GM18858 (cell line): ENCODE results near the gene RENBP.

Experiments
- ATAC-seq: cut with Tn5 transposase; IDR thresholded peaks from one replicate; pipeline ENCODE4 v1.9.1; 2021; ENCODE audit not compliant: unreplicated experiment

The RENBP gene

GRCh38 chrX:153921511-153922446, 22.7 kb downstream of the RENBP start:
- ATAC-seq, result no peak

- ATAC-seq, result no peak
Observed at GRCh38 chrX:153921070-153921469, 23.4 kb downstream of the RENBP start.

GRCh38 chrX:153920546-153920945, 23.9 kb downstream of the RENBP start:
- no peak for ATAC-seq

GRCh38 chrX:153919281-153919680, 25.2 kb downstream of the RENBP start:
- ATAC-seq, result no peak

GRCh38 chrX:153917869-153918268, 26.6 kb downstream of the RENBP start:
- no peak for ATAC-seq

- ATAC-seq, result no peak
Observed at GRCh38 chrX:153913701-153914100, 30.7 kb downstream of the RENBP start.

- ATAC-seq, result no peak
Observed at GRCh38 chrX:153913211-153913610, 31.2 kb downstream of the RENBP start.

- ATAC-seq, result no peak
Observed at GRCh38 chrX:153911798-153912197, 32.6 kb downstream of the RENBP start.

GRCh38 chrX:153910446-153910845, 34.0 kb downstream of the RENBP start:
- ATAC-seq, result no peak

- ATAC-seq, result no peak
Observed at GRCh38 chrX:153909980-153910360, 34.5 kb downstream of the RENBP start.

GRCh38 chrX:153909024-153909979, 35.1 kb downstream of the RENBP start:
- ATAC-seq, result no peak

- ATAC-seq, result no peak
Observed at GRCh38 chrX:153908219-153908860, 36.1 kb downstream of the RENBP start.

- ATAC-seq, result no peak
Observed at GRCh38 chrX:153907456-153907855, 37.0 kb downstream of the RENBP start.

- no peak for ATAC-seq
Observed at GRCh38 chrX:153906126-153906917, 38.1 kb downstream of the RENBP start.

GRCh38 chrX:153905481-153906095, 38.9 kb downstream of the RENBP start:
- ATAC-seq, result no peak

GRCh38 chrX:153903991-153904957, 40.2 kb downstream of the RENBP start, which contains the start of gene AVPR2:
TSS of gene AVPR2 (plus strand) at chrX:153904673. CDS start at chrX:153905146, 473 bp downstream.
- ATAC-seq, result no peak

- no peak for ATAC-seq
Observed at GRCh38 chrX:153903238-153903980, 41.0 kb downstream of the RENBP start.

- ATAC-seq, result no peak
Observed at GRCh38 chrX:153902385-153902784, 42.1 kb downstream of the RENBP start.
